ENCODE measurements around the gene PRM1. TPM values are rescaled to one million over a fixed set of nuclear protein-coding genes. Genes with fewer than 3 reads are reported as not detected.

Gene PRM1
- total and polyA plus RNA-seq, 2 of the 8 experiments (the other 6 are each of a cell fraction or from before 2014, with no cell fraction given) = 0.54 to 0.82 TPM

- TF ChIP-seq ATF3 (IDR thresholded peaks at IDR 0.05; ENCODE audit: insufficient read depth, low read depth, low read length) = no peak
Observed at GRCh38 chr16:11307639-11308492, 26.7 kb upstream of the PRM1 start (continued).

All from H1 (cell line).